ENCODE measurements around the gene BDH1.

- no peak for TF ChIP-seq CTCF (IDR thresholded peaks at IDR 0.05)
- TF ChIP-seq POLR2A (IDR thresholded peaks at IDR 0.05) = no peak
Measured at GRCh38 chr3:197468866-197469382, 86.8 kb downstream of the BDH1 start.

All from upper lobe of left lung (tissue), 4 donors.